ENCODE data around the gene ARV1.
"Not testable (repeated sequence)": the region's sequence is repeated elsewhere in the genome, so short reads cannot be mapped to it uniquely, and the experiment has no call there.

The ARV1 gene

DNA sequence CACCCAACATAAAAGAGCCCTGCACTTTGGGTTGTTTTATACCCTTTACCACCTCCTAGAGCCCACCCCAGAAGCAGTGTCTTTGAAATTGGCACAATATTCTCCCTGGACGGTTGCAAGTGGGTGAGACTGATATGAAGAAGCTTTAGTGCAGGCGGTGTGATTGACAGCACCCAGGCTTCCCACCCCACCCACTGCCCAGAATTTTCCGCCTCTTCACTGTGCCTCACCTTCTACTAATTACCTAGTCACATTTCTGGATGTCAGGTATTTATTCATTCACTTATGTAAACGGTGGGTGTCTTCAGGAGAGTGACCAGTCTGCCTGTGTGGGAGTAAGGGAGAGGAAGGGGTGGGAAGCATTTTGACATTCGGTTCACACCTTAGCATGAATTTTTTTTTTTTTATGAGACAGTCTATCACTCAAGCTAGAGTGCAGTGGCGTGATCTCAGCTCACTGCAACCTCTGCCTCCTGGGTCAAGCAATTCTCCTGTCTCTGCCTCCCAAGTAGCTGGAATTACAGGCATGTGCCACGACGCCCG, 62.9 kb downstream of the ARV1 start:
- in situ Hi-C loops (cut with HindIII; ENCODE audit: low sequenced_read_pairs), result no loop called here

DNA sequence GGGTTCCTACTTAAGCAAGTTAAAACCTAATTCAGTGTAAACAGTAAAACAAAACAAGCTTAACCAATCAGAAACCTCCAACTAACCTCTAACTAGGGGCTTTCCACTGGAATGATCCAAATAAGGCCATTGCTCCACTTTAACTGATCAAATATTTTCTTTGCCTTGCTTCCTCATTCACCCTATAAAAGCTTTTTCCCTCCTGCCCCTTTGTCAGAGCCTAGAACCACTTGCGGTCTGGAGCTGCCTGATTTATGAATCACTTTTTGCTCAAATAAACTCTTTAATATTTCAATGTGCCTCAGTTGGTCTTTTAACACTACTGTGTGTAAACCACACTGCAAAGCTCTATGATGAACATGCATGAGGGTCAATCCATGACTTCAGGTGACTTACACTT, 65.7 kb downstream of the ARV1 start:
- in situ Hi-C loops (cut with HindIII; ENCODE audit: low sequenced_read_pairs), result no loop called here

DNA sequence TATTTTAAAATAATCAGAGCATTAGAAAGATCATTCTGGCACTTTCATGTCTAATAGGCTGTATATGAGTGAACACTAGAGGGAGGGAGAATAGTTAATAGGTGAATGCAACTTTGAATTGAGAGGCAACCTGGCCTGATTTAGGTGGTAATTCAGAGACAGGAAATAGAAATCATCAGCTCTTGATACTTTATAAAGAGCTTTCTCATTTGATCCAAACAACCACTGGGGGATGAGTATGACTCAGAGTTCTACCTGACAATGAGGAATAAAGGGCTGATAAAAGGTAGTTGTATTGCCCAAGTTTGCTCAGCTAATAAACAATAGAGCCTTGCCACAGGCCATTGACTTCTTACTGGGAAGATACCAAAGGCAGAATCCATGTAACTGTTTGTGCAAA, 66.4 kb downstream of the ARV1 start:
- in situ Hi-C loops (cut with HindIII; ENCODE audit: low sequenced_read_pairs), result no loop called here

DNA sequence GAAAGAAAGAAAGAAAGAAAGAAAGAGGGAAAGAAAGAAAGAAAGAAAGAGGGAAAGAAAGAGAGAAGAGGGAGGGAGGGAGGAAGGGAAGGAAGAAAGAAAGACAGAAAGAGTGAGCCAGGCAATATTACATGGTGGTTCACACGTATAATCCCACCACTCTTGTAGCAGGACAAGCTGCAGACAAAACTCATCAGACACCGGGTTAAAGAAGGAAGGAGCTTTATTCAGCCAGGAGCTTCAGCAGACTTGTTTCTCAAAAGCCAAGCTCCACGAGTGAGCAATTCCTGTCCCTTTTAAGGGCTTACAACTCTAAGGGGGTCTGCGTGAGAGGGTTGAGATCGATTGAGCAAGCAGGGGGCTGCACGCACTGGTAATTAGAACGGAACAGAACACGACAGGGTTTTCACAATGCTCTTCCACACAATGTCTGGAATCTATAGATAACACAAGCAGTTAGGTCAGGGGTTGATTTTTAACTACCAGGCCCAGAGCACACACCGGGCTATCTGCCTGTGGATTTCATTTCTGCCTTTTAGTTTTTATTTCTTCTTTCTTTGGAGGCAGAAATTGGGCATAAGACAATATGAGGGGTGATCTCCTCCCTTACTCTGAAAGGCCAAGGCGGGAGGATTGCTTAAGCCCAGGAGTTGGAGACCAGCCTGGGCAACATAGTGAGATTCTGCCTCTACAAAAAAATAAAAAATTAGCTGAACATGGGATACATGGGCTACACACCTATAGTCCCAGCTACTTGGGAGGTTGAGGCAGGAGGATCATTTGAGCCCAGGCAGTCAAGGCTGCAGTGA, 67.2 kb downstream of the ARV1 start:
- in situ Hi-C loops (cut with HindIII; ENCODE audit: low sequenced_read_pairs), result not testable (repeated sequence)

DNA sequence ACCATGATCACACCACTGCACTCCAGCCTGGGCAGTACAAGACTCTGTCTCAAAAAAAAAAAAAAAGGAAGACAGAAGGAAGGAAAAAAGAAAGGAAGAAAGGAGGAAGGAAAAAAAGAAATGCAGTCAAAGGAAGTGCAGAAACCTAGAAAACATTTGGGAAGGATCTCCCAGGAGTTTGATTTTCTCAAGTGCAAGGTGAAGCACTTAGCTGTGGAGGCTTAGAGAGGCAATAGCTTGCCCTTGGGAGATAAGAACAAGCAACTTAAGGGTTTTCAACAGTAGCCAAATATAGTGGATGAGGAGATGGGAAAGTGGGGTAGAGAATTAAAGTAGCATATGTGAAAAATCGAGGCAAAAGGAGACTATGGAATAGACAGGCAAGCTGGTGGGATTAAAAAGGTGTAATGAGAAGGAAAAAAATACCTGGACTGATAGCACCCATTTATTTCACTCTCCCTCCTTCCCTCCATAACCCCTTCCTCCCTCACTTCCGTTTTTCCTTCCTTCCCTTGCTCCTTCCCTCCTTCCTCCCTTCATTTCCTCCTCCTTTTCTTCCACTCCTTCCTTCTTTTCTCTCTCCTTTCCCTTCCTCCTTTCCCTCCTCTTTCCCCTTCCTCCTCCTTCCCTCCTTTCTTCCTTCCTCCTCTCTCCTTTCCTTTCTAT, 68.0 kb downstream of the ARV1 start:
- in situ Hi-C loops (cut with HindIII; ENCODE audit: low sequenced_read_pairs), result no loop called here

DNA sequence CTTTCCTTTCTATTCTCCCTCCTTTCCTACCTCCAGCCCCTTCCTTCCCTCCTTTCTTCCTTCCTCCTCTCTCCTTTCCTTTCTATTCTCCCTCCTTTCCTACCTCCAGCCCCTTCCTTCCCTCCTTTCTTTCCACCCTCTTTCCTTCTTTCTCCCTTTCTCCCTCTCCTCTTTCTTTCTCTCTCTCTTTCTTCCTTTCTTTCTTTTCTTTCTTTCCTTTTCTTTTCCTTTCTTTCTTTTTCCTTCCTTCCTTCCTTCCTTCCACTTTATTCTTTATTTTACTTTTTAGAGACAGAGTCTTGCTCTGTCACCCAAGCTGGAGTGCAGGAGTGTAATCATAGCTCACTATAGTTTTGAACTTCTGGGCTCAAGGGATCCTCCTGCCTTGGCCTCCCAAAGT, 68.6 kb downstream of the ARV1 start:
- in situ Hi-C loops (cut with HindIII; ENCODE audit: low sequenced_read_pairs), result not testable (repeated sequence)

DNA sequence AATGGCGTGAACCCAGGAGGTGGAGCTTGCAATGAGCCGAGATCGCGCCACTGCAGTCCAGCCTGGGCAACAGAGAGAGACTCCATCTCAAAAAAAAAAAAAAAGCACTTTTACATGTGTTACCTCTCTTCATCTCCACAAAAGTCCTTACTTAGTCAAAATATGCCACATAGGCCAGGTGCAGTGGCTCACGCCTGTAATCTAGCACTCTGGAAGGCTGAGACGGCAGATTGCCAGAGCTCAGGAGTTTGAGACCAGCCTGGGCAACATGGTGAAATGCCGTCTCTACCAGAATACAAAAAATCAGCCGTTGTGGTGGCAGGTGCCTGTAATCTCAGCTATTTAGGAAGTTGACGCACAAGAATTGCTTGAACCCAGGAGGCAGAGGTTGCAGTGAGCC, 69.5 kb downstream of the ARV1 start:
- in situ Hi-C loops (cut with HindIII; ENCODE audit: low sequenced_read_pairs), result not testable (repeated sequence)

DNA sequence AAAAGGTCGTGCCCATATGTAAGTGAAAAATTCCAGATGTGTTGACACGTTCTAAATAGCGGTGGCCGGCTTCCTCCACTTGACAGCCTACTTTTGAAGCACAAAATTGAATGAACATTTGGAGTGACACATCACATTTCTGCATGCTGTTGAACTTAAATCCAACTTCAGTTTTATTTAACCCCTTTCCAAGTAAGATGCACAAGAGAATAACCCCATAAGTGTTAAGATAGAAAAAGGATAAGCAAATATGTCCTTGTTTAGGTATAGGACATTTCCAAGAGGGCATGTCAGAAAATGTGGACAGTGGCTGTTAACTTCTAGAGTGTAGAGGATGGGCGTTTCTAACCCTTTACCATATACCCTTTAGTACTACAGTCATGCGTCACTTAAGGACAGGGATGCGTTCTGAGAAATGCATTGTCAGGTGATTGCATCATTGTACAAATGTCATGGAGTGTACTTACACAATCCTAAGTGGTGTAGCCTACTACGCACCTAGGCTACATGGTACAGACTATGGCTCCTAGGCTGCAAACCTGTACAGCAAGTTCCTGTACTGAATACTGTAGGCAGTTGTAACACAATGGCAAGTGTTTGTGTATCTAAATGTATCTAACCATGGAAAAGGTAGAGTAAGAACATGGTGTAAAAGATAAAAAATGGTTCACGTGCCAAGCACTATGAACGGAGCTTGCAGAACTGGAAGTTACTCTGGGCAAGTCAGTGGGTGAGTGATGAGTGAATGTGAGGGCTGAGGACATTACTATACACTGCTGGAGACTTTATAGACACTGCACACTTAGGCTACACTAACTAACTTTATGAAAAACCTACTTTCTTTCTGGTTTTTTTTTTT, 70.5 kb downstream of the ARV1 start:
- in situ Hi-C loops (cut with HindIII; ENCODE audit: low sequenced_read_pairs), result no loop called here

Measured in DLD1 (cell line).